K562 (cell line): ENCODE data around the gene AQP9. TPM values are rescaled to one million over a fixed set of nuclear protein-coding genes. Genes with fewer than 3 reads are reported as not detected.

Experiments
- BCOR ChIP-seq: fragments of 450-650 bp; IDR thresholded peaks from 2 replicates; pipeline ENCODE4 v1.6.1; 2016
- BRD4 ChIP-seq: fragments of 200-600 bp; sonication (generic); IDR thresholded peaks from 2 replicates; pipeline ENCODE4 v1.6.1; 2017; ENCODE audit warnings: inconsistent platforms
- CAMTA2 ChIP-seq: fragments of 250-450 bp; sonication (Bioruptor Pico); conservative IDR thresholded peaks from 2 replicates; pipeline ENCODE4 v1.5.1; 2022
- CTBP1 ChIP-seq: fragments of 450-650 bp; IDR thresholded peaks from 2 replicates; pipeline ENCODE4 v1.6.1; 2016; ENCODE audit warnings: borderline replicate concordance
- CXXC5 ChIP-seq: fragments of 250-450 bp; sonication (Bioruptor Pico); IDR thresholded peaks from 2 replicates; pipeline ENCODE4 v1.8.0; 2022; ENCODE audit warnings: inconsistent platforms, mild to moderate bottlenecking, moderate library complexity
- ETS2 ChIP-seq: IDR thresholded peaks from 2 replicates; pipeline ENCODE4 v1.6.1; 2016; ENCODE audit warnings: borderline replicate concordance, missing genetic modification characterization, mild to moderate bottlenecking, moderate library complexity, missing compliant biosample characterization; ENCODE audit not compliant: poor library complexity, severe bottlenecking
- GABPB2 ChIP-seq: fragments of 250-450 bp; sonication (Bioruptor Pico); conservative IDR thresholded peaks from 2 replicates; pipeline ENCODE4 v1.5.1; 2021; ENCODE audit warnings: mild to moderate bottlenecking
- GATA2 ChIP-seq: sonication (generic); formaldehyde crosslinking; IDR thresholded peaks from 2 replicates; pipeline ENCODE4 v1.4.0; 2020; ENCODE audit warnings: mild to moderate bottlenecking, missing genetic modification reagents
- KAT2B ChIP-seq: IDR thresholded peaks from one replicate; pipeline ENCODE4 v1.6.1; 2012; ENCODE audit warnings: low read depth, mild to moderate bottlenecking, control low read depth, inconsistent platforms, low read length, moderate library complexity
- MED1 ChIP-seq: sonication (generic); formaldehyde crosslinking; IDR thresholded peaks from 2 replicates; pipeline ENCODE4 v1.8.1; 2023; ENCODE audit warnings: missing genetic modification reagents, borderline replicate concordance
- MYC ChIP-seq, 2 experiments: fragments of 250-450 bp in 1 of 2; sonication (Bioruptor Pico) in 1 of 2; IDR thresholded peaks; 2 replicates each; pipeline versions ENCODE4 v1.5.1 to v1.6.1; 2012 to 2021; ENCODE audit warnings: low read depth in 2 of 2, borderline replicate concordance in 1 of 2, improper control_type of control experiment in 1 of 2, low read length in 1 of 2, mild to moderate bottlenecking in 1 of 2, moderate library complexity in 1 of 2
- NONO ChIP-seq, 2 experiments: fragments of 200-400 bp in 1 of 2; fragments of 450-650 bp in 1 of 2; formaldehyde crosslinking in 1 of 2; IDR thresholded peaks; 2 replicates each; pipeline ENCODE4 v1.6.1; 2017; ENCODE audit warnings: low read depth in 2 of 2, mild to moderate bottlenecking in 2 of 2, moderate library complexity in 2 of 2, low read length in 1 of 2
- POLR2H ChIP-seq: IDR thresholded peaks from 2 replicates; pipeline ENCODE4 v1.6.1; 2016; ENCODE audit warnings: missing genetic modification characterization, low read depth, mild to moderate bottlenecking, control low read depth, missing compliant biosample characterization, moderate library complexity
- TBP ChIP-seq: optimal IDR thresholded peaks from 2 replicates; pipeline ENCODE3; 2011; ENCODE audit warnings: low read depth, low read length, improper control_type of control experiment
- XRCC5 ChIP-seq: fragments of 200-400 bp; formaldehyde crosslinking; IDR thresholded peaks from 2 replicates; pipeline ENCODE4 v1.6.1; 2017; ENCODE audit warnings: low read depth, mild to moderate bottlenecking, low read length
- ZNF668 ChIP-seq: fragments of 250-450 bp; sonication (Bioruptor Pico); IDR thresholded peaks from 2 replicates; pipeline ENCODE4 v1.8.0; 2022; ENCODE audit warnings: mild to moderate bottlenecking, inconsistent platforms
- ZZZ3 ChIP-seq: fragments of 450-650 bp; IDR thresholded peaks from 2 replicates; pipeline ENCODE4 v1.6.1; 2016; ENCODE audit warnings: antibody characterized with exemption, mild to moderate bottlenecking, moderate library complexity
- polyA plus RNA-seq, 8 experiments: library from polyadenylated mRNA; depleted of rRNA in 4 of 8; stranded (reverse) in 5 of 8; unstranded in 3 of 8; fragments of >200 nt; fragmentation: Nextera tagmentation in 2 of 8; fragmentation: Illumina TruSeq in 1 of 8; extraction: Ambion mirVana in 2 of 8; extraction: Trizol in 1 of 8; gene quantifications; 2 replicates each; pipeline versions ENCODE4 v1.2.1 to v1.2.3, GENCODE V29; 2011 to 2014; ENCODE audit warnings: inconsistent platforms in 1 of 8, missing spikeins in 1 of 8
- total RNA-seq, 7 experiments: library from RNA; depleted of rRNA in 6 of 7; stranded (reverse); fragments of >200 nt in 6 of 7; fragmentation: Illumina TruSeq in 2 of 7; extraction: Trizol in 2 of 7; gene quantifications; 2 replicates each; pipeline versions ENCODE4 v1.2.1 to v1.2.3, GENCODE V29; 2011 to 2021; ENCODE audit warnings: low replicate concordance in 1 of 7
- TF ChIP-seq, protein P1 (sequence below), 2 experiments: fragments of 450-650 bp in 1 of 2; sonication (generic) in 1 of 2; formaldehyde crosslinking in 1 of 2; IDR thresholded peaks in 1 of 2; conservative IDR thresholded peaks in 1 of 2; 2 replicates each; pipeline versions ENCODE4 v1.6.1 to v1.8.1; 2016 to 2023; ENCODE audit warnings: mild to moderate bottlenecking in 2 of 2, moderate library complexity in 2 of 2, inconsistent platforms in 1 of 2, missing genetic modification reagents in 1 of 2
- TF ChIP-seq, protein P2 (sequence below): sonication (generic); formaldehyde crosslinking; IDR thresholded peaks from 2 replicates; pipeline ENCODE4 v1.8.0; 2022; ENCODE audit warnings: missing genetic modification reagents, mild to moderate bottlenecking, borderline replicate concordance

Gene AQP9
- total and polyA plus RNA-seq, 9 of the 15 experiments (the other 6 are each of a cell fraction or from before 2014, with no cell fraction given) = 0.04 to 0.33 (median 0.07) TPM; not detected in 4

DNA sequence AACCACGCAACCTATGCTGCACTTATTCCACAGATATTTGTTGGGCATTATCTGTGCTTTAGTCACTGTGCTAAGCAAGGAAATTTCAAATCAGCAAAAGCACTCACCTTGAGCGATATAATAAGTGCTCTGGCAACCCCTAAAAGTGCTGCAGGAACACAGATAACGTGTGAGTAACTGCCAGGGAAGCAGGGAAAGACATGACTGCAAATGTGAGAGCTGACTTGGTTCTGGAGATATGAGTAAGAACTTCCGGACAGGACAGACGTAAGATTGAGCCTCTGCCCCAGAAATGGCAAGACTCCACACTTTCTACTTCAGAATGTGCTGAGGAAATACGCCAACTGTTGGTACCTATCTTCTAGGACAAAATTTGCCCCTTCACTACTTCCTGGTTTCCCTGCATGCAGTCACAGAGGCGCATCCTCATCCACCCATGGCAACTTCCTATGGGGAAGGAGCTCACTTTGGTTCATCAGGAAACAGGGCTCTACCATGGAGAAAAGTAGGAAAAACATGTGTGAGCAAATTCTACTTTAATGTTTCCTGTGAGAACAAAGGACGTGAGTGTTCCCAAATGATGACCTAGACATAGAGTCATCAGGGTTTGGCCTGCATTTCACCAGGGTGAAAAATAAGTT, 41.7 kb downstream of the AQP9 start (continued):
- TF ChIP-seq, protein P1, sequence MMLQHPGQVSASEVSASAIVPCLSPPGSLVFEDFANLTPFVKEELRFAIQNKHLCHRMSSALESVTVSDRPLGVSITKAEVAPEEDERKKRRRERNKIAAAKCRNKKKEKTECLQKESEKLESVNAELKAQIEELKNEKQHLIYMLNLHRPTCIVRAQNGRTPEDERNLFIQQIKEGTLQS (IDR thresholded peaks at IDR 0.05) = peak; percentile 71
- TF ChIP-seq, protein P1 (CRISPR knock-in tag; conservative IDR thresholded peaks at IDR 0.05) = no peak
- peak; percentile 34 for TF ChIP-seq TBP
- TF ChIP-seq ZZZ3 = no peak
- TF ChIP-seq MED1 (CRISPR knock-in tag) = no peak
- no peak for TF ChIP-seq ETS2
- TF ChIP-seq BCOR = no peak; the same call in 1 of the 2 replicates
- TF ChIP-seq GATA2 = peak; percentile 87
- peak; percentile 85 for TF ChIP-seq CTBP1
- TF ChIP-seq BRD4 = no peak
- TF ChIP-seq CAMTA2 (CRISPR knock-in tag) = no peak
- TF ChIP-seq MYC (IDR thresholded peaks at IDR 0.05; ENCODE audit: low read depth, low read length) = peak; percentile 41
- no peak; the same call in 1 of the 2 replicates for TF ChIP-seq MYC (CRISPR knock-in tag; IDR thresholded peaks at IDR 0.05; ENCODE audit: borderline replicate concordance, low read depth)
- TF ChIP-seq GABPB2 (CRISPR knock-in tag) = no peak
- peak; percentile 66 for TF ChIP-seq CXXC5 (CRISPR knock-in tag)
- no peak for TF ChIP-seq POLR2H
- TF ChIP-seq, protein P2, sequence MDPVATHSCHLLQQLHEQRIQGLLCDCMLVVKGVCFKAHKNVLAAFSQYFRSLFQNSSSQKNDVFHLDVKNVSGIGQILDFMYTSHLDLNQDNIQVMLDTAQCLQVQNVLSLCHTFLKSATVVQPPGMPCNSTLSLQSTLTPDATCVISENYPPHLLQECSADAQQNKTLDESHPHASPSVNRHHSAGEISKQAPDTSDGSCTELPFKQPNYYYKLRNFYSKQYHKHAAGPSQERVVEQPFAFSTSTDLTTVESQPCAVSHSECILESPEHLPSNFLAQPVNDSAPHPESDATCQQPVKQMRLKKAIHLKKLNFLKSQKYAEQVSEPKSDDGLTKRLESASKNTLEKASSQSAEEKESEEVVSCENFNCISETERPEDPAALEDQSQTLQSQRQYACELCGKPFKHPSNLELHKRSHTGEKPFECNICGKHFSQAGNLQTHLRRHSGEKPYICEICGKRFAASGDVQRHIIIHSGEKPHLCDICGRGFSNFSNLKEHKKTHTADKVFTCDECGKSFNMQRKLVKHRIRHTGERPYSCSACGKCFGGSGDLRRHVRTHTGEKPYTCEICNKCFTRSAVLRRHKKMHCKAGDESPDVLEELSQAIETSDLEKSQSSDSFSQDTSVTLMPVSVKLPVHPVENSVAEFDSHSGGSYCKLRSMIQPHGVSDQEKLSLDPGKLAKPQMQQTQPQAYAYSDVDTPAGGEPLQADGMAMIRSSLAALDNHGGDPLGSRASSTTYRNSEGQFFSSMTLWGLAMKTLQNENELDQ = no peak
- 0 out of 2 replicates have a peak, but pooled peaks have one; percentile 39 for TF ChIP-seq ZNF668
- TF ChIP-seq XRCC5 = no peak
- no peak for TF ChIP-seq KAT2B
- peak in 1 of 2 experiments; percentile 52; a peak in 1 of 4 replicates for TF ChIP-seq NONO (IDR thresholded peaks at IDR 0.05; ENCODE audit: low read depth in 2 of 2, low read length in 1 of 2)
